GM19463 (cell line): ENCODE measurements around the gene PMEL.
"Not testable (repeated sequence)": the region's sequence is repeated elsewhere in the genome, so short reads cannot be mapped to it uniquely, and the experiment has no call there.

Experiments used
- ATAC-seq: cut with Tn5 transposase; IDR thresholded peaks from one replicate; pipeline ENCODE4 v1.9.1; 2021; ENCODE audit warnings: mild to moderate bottlenecking, moderate library complexity; ENCODE audit not compliant: unreplicated experiment

The PMEL gene

DNA sequence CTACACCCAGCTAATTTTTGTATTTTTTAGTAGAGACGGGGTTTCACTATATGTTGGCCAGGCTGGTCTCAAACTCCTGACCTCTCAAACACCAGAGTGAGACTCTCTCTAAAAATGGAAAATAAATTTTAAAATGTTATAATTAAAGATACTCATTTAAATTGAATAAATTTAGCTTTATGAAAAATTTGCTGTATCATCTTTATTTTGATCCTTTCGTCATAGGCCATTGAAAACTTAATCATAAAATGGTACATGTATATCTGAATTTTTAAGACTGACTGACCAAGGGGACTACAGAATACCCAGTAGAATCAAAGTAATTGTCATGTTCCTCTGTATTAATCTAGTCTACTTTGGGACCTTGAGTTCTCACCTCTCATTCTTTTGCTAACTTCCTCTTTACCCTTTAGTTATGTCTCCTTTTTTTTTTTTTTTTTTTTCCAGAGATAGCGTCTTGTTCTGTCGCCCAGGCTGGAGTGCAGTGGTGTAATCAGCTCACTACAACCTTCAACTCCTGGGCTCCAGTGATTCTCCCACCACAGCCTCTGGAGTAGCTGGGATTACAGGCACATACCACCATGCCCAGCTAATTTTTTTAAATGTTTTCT lies 17.5 kb upstream of the PMEL start:
- no peak for ATAC-seq

DNA sequence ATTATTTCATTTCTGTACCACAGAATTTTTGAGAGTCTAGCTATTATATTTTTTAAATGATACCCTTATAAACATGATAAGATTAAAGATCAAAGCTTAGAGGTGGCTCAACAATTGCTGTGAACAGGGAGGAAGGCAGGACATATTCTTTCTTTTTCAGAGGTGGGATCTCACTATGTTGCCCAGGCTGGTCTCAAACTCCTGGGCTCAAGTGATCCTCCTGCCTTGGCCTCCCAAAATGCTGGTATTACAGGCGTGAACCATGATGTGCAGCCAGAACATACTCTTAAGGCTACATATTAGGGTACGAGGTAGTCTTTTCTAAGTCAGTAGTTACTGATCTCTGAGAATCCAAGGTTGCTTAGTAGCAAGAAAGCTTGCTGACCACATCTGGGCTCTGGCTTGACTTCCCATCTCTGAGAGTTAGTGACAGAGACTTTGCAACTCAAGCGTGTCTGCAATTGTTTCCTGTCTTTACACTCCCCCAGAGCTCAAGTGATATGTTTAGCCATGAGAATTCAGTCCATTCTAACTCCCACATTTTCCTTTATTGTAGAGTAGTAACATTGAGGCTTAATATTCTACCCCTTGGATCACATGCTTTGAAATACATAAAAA lies 16.6 kb upstream of the PMEL start:
- peak; percentile 81 for ATAC-seq

DNA sequence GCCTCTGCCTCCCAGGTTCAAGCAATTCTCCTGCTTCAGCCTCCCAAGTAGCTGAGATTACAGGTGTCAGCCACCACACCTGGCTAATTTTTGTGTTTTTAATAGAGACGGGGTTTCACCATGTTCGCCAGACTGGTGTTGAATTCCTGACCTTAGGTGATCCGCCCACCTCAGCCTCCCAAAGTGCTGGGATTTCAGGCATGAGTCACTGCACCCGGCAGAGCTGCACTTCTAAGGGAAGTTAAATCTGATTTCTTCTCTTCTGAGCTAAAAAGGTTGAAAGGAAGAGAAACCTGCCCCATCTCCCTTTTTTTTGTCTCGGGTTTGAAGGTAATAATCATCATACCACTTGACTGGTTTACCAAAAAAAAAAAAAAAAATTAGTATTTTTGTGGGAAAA lies 16.0 kb upstream of the PMEL start:
- ATAC-seq: not testable (repeated sequence)

DNA sequence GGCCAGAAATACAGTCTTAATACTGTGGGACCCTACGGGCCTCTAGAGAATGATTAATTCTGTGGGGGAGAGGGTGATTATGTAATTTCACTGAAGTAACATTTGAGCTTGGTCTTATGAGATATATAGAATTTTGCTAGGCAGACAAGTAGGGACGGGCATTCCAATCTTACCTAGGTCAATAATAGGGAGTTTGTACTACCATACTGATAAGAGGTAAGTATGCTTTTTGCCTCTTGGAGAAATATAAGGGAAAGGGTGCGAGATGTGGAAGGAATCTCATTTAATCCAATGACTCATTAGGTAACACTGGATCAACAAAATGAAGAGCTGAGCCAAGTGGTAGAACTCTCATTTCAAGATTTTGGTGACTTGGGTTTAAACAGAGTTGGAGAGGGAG lies 13.2 kb upstream of the PMEL start:
- ATAC-seq: no peak

DNA sequence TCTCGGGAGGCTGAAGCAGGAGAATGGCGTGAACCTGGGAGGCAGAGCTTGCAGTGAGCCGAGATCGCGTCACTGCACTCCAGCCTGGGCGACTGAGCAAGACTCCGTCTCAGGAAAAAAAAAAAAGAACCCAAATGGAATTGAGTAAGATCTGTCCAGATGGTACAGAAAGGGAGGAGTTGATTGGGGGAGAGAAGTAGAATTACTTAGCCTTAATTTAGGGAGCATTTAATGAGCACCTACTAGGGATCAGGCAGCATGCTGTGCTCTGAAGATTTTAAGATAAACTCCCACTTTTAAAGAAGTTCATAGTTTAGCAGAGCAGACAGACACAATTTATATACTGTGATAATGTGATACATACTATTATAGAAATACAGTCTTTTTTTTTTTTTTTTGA lies 12.6 kb upstream of the PMEL start:
- no peak for ATAC-seq

DNA sequence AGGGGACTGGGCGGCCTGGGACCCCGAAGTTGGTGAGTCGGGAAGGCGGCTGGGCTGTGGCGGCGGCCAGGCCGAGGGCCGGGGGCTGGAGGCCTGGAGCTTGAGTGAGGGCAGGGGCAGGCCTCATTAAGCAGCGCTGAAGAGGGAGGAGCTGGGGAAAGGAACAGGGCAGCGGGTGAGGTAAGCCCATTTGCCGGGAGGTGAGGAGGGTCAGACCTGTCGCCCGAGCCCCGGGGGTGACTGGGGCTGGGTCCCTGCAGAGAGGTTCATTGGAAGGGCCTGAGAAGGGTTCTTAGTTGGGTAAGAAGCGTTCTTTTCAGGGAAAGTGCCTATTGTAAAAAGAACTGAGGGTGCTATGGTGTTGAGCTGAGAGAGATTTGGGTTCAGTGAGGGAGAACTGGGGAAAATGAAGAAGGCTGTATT lies 8.5 kb upstream of the PMEL start:
- no peak for ATAC-seq

DNA sequence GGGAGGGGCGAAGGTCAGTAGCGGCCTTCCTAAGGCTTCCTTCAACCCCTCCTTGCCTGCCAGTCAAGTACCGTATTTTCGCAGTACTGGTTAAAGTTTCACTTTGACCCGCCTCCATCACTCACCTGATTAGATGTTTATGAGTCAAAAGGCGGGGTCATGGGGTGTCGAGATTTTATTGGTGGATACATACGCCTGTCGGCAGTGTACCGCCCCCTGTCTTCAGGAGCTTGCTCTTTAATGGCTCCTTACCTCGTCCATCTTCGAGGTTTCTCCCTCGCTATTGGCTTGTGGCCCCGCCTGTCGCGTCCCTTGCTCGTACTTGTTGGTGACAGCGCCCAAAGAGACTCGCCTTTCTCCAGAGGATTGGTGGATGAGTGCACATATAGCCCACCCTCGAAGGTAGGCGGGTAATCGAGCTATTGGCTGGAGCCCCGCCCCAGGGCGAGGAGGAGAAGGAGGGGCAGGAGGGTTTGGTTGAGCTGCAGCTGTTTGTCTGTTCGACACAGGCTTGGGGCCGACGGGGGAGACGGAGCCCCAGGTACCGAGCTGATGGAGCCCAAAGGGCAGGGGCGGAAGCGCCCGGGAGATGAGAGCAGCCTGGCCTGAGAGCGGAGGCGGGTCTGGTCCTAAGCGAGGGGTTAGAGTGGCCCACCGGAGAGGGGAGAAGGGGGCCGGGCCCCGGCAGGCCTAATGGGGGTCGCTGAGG lies 7.9 kb upstream of the PMEL start, which contains the start of gene RAB5B:
TSS of gene RAB5B (plus strand) at position 480 of the 709 bp plus-strand sequence. CDS start 12,883 bp downstream, outside the sequence.
- ATAC-seq: peak; percentile 88

DNA sequence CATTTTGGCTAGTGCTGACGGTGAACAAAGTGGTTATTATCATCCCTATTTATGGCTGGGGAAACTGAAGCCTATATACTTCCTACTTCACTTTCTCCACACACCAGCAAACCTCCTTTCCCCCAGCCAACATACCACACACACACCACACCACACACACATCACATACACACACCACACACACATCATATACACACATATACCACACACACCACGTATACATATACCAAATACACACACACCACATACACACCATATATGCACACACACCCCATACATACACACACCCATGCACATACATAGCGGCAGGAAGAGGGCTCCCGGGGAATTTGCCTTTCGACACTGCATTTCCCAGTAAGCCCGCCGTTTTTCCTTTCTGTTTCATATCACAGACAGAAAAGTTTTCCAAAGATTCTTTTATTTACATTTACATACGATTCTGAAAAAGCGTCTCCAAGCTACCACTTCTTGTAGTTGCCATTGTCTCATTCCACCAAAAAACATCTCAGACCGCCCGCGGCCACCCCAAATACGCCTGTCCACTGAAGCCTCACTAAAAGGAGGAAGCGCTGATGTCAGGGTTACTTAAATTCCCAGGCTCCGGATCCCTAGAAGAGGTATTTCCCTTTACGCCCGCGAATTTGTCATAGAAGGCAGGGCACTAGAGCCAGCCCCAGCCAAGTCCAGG lies 7.2 kb upstream of the PMEL start:
- ATAC-seq: no peak

DNA sequence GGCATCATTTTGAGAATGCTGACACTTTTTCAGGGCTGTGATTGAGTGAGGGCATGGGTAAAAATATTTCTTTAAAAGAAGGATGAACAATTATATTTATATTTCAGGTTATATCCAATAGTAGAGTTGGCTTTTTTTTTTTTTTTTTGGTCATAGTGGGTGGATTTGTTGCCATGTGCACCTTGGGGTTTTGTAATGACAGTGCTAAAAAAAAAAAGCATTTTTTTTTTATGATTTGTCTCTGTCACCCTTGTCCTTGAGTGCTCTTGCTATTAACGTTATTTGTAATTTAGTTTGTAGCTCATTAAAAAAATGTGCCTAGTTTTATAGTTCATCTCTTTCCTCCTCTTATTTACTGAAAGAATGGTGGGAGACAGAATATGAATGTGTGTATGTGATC lies 6.6 kb upstream of the PMEL start:
- ATAC-seq: no peak

DNA sequence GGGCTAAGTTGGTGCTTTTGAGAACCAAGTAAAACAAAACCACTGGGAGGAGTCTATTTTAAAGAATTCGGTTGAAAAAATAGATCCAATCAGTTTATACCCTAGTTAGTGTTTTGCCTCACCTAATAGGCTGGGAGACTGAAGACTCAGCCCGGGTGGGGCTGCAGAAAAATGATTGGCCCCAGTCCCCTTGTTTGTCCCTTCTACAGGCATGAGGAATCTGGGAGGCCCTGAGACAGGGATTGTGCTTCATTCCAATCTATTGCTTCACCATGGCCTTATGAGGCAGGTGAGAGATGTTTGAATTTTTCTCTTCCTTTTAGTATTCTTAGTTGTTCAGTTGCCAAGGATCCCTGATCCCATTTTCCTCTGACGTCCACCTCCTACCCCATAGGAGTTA lies 6.2 kb upstream of the PMEL start:
- ATAC-seq: no peak

DNA sequence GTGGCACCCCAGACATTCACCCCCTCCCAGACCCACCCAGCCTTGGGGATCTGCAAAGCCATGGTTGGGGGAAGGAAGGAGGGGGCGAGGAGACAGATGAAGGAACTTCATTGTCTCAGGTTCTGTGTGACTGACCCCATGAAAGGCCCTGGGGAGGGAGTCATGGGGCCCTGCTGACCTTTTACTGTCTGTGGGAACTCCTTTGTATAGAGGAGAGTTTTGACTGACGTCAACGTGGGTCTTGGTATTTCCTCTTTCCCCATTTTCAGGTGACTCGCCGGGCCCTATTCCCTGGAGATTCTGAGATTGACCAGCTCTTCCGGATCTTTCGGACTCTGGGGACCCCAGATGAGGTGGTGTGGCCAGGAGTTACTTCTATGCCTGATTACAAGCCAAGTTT lies 4.9 kb upstream of the PMEL start:
- ATAC-seq: no peak

DNA sequence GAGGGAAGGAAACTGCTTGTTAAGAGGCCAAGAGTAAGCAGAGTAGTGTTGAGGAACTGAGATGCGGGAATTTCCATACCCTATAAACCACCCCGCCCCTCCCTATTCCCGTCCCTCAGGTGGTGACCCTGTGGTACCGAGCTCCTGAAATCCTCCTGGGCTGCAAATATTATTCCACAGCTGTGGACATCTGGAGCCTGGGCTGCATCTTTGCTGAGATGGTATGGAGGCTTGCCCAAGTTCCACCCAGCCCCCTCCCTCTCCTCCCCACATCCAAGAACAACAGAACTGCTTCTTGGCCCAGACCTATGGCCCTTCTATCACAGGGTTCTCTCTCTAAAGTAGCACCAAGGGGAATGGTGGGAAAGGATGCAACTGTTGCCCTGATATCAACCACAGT lies 3.5 kb upstream of the PMEL start:
- no peak for ATAC-seq

DNA sequence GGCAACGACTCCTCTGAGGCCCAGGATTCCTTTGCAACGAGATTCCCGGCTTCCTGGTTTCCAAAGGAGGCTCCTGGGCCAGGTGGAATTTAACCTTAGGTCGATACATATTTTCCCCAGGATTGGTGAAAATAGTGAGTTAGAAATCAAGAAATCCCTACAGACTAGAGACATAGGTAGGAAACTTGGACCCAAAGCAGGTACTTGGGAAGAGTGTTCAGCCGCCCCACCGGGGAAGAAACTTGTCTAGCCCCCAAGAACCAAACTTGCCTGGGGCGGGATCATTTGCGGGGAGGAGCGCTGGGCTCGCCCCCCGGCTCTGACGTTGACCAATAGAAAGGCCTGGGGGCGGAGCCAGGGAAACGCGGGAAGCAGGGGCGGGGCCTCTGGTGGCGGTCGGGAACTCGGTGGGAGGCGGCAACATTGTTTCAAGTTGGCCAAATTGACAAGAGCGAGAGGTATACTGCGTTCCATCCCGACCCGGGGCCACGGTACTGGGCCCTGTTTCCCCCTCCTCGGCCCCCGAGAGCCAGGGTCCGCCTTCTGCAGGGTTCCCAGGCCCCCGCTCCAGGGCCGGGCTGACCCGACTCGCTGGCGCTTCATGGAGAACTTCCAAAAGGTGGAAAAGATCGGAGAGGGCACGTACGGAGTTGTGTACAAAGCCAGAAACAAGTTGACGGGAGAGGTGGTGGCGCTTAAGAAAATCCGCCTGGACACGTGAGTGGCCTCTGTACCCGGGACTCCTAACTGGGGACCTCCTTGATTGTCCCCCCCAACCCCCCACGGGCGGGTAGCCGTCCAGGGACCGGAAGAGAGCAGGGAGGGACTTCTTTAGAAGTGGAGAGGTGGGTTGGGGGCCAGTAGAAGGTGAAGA lies 803 bp upstream of the PMEL start, which contains the start of gene CDK2:
TSS of gene CDK2 (plus strand) at position 423 of the 874 bp plus-strand sequence. CDS start at position 602, 179 bp downstream.
- ATAC-seq: peak; percentile 99

DNA sequence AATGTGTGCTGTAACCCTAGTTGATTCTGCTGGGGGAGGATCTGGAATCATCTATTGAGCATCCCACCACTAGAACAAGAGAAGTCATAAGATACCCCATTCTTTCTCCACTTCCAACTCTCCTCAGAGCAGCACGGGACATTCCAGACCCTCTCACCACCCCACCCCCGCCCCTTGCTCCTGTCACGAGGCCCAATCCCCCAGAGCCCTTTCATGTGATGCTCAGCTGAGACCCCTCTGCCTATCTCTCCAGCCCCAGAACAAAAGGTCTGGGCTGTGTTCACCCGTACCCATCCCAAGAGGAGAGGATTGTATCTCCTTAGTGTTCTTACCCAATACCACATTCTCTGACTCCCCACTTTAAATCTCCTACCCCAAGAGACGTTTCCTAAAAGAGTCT lies 602 bp downstream of the PMEL start:
- ATAC-seq: no peak

DNA sequence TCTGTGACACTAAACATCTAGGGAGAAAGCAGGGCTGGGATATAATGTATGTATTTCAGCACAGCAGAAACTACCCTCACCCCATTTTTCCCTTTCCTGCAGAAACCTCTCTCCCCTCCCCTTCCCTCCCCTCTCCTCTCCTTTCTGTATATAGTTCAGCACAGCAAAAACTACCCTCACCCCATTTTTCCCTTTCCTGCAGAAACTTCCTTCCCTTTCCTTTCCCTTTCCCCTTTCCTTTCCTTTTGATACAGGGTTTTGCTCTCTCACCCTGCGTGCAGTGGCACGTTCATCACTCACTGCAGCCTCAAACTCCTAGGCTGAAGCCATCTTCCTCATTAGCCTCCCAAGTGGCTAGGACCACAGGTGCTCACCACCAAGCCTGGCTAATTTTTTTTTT lies 2.1 kb downstream of the PMEL start:
- ATAC-seq: no peak

DNA sequence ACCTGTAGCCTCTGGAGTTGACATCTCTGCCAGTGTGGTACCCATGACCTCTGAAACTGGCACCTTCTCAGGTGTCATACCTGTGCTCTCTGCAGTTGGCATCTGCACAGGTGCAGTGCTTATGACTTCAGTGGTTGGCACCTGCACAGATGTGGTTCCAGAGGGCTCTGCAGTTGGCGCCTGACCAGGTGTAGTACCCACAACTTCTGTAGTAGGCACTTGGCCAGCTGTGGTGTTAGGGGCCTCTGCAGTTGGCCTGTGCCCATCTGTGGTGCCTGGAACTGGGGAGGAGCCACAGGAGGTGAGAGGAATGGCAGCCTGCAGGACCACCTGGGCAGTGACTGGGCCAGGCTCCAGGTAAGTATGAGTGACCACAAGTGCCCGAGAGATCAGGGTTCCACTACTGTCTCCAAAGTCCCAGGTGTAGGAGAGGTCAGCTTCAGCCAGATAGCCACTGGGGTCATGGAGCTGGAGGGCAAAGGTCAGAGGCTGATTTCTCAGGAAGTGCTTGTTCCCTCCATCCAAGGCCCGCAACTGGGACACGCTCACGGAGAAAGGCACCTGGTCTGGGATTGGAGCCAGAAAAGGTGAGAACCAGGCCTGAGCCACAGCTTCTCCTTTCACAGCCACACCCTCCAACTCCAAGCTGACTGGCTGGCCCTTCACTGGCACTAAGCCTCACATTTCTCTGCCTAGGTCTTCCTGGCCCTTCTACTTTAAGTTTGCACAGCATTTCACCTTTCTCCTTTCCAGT lies 8.6 kb downstream of the PMEL start:
- no peak for ATAC-seq

DNA sequence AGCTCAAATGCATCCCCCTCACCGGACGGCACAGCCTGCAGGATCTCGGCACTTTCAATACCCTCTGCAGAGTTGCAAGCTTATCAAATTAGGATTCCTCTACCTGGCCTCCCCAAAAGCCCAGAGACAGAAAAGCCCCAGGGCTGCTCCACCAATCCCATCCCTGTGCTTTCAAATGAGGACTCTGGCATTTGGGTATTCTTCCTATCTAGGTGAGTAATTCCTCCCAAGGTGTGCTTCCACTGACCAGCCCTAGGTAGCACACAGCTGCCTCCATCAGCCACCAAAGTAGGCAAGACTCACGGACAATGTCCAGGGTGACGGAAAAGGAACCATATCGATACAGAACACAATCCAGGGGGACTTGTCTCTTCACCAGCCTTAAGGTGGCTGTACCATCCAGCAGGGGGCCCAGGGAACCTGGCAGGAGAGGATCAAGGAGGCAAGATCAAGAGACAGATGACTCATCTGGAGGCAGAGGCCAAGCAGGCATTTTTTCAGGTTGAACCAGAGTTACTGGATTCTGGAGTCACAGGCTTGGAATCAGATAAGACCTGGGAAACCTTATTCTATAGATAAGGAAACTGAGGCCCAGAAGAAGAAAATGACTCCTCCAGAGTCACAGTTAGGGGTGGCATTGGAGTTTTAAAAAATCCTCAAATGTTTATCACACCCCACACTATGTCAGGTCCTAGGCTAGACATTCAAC lies 9.9 kb downstream of the PMEL start:
- ATAC-seq: no peak

DNA sequence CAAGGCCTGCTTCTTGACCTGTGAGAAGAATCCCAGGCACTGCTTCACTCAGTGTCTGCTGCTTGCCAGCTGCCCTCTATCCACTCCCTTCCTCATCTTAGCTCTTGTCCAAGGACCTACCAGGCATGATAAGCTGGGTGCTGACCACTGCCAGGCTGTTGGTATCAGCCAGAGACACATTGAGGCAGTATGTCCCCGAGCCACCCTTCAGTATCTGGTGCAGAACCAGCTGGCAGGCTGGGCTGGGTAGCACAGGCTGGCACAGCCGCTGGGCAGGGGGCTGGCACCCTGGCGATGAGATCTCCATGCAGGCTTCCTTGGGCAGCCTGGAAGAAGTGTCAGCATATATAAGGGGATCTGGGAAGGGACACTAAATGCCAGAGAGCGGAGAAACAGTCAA lies 10.5 kb downstream of the PMEL start:
- no peak for ATAC-seq

DNA sequence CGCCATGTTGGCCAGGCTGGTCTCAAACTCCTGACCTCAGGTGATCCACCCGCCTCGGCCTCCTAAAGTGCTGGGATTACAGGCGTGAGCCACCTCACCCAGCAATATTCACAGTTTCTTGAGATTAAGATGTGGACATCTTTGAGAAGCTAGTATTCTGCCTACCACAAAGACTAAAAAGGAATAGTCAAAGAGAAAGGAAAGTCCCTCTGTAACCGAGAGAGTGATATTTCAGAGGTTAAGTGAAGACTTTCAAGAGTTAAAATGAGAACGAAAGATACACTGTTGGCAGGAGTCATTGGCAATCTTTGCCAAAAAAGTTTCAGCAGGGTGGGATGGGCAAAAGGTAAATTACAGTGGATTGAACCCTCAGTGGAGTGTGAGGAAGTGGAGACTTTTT lies 19.3 kb downstream of the PMEL start:
- ATAC-seq: no peak
